Cardiac fibroblast (primary cell): Measurements from ENCODE around the gene ACADS.

ENCODE experiments used
- DNase-seq, 2 donors: peaks; one replicate each; pipeline versions ENCODE4 v3.0.0 to v3.0.0-alpha.2; 2010; ENCODE audit warnings: low read depth in 2 of 2
- H3K4me3 ChIP-seq, 2 donors: replicated peaks in 1 of 2; 1 replicate in 1 of 2; 2 replicates in 1 of 2; pipeline ENCODE4 v1.5.1; 2011; ENCODE audit warnings: low read depth in 2 of 2, low read length in 2 of 2, mild to moderate bottlenecking in 2 of 2, moderate library complexity in 1 of 2
- TF ChIP-seq, protein P1 (sequence below): IDR thresholded peaks from one replicate; pipeline ENCODE4 v1.5.1; 2011; ENCODE audit warnings: low read depth, mild to moderate bottlenecking, low read length, inconsistent platforms

Gene ACADS

DNA sequence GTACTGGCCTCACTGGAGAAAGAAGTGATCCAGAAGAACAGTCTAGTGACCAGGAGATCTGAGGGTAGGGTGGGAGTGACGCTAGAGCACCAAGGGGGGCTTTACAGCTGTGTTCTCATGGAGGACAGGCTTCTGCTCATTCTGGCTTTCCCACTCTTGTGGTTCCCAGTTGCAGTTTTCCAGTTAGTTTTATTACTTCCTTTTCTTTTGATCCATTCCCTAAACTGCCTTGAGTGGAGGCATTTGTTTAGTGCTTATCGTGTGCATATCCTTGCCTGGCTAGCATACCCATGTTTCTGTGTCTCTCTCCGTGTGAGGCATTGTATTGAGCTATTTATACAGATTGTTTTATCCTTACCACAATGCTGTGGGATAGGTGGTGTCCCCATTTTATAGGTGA, 34.6 kb upstream of the ACADS start:
- DNase-seq = no peak
- TF ChIP-seq, protein P1, sequence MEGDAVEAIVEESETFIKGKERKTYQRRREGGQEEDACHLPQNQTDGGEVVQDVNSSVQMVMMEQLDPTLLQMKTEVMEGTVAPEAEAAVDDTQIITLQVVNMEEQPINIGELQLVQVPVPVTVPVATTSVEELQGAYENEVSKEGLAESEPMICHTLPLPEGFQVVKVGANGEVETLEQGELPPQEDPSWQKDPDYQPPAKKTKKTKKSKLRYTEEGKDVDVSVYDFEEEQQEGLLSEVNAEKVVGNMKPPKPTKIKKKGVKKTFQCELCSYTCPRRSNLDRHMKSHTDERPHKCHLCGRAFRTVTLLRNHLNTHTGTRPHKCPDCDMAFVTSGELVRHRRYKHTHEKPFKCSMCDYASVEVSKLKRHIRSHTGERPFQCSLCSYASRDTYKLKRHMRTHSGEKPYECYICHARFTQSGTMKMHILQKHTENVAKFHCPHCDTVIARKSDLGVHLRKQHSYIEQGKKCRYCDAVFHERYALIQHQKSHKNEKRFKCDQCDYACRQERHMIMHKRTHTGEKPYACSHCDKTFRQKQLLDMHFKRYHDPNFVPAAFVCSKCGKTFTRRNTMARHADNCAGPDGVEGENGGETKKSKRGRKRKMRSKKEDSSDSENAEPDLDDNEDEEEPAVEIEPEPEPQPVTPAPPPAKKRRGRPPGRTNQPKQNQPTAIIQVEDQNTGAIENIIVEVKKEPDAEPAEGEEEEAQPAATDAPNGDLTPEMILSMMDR = no peak

DNA sequence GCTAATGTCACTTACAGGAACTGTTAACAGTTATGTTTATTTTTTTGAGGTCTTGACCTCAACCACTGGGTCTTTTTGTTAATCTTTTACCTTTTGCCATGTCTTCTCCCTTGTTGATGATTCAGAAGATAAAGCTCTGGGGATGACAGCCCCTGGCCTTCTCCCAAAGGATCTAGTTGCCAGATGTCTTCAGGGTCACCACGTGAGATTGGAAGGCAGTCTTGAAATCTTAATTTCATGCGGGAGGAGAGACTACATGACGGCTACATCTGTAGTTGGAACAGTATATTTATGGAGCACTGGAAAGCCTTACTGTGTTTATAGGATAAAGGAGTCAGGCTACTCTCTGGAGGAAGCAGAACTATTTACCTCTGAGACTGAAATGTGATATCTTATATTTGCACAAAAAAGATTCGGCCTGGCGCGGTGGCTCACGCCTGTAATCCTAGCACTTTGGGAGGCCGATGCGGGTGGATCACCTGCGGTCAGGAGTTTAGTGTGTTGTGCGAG, 33.0 kb upstream of the ACADS start:
- no peak for DNase-seq

More for the DNA sequence above, 34.6 kb upstream of the ACADS start:
- H3K4me3 ChIP-seq = no peak overlapping the region

DNA sequence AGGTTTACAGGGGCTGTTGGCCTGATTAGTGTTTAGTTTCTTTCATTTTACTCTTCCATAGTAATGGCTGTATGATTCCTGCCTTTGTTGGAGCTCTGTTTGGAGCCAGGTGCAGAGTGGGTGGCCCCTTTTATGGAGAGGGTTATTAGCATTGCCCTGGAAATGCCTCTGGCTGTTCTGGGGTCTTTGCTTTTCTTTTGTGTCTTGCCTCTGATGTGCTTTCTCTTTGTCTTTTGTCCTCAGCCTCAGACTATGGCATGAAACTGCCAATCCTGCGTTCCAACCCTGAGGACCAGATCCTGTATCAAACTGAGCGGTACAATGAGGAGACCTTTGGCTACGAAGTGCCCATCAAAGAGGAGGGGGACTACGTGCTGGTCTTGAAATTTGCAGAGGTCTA, 31.8 kb upstream of the ACADS start:
- TF ChIP-seq, protein P1 = no peak
- DNase-seq = no peak
- no peak overlapping the region for H3K4me3 ChIP-seq

More for the DNA sequence above, 33.0 kb upstream of the ACADS start:
- TF ChIP-seq, protein P1 = no peak
- H3K4me3 ChIP-seq = no peak overlapping the region

DNA sequence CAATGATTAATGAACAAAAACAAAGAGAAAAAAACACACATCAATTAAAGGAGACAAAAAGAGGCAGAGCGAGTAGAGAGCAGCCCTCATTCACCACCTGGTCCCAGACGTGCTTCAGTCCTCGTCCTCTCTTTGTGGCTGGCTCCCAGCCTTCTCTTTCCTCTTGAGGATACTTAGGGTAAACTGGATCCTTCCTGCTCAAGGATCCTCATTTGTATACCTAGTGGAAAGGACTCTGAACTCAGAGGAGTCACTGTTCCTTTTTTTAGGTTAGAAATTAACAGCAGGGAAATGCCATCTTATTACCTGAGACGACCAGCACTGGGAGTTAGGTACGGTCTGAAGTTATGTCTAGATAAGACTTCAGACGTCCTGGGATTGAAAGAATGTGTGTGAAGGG, 29.0 kb upstream of the ACADS start:
- DNase-seq = no peak
- TF ChIP-seq, protein P1 = no peak

DNA sequence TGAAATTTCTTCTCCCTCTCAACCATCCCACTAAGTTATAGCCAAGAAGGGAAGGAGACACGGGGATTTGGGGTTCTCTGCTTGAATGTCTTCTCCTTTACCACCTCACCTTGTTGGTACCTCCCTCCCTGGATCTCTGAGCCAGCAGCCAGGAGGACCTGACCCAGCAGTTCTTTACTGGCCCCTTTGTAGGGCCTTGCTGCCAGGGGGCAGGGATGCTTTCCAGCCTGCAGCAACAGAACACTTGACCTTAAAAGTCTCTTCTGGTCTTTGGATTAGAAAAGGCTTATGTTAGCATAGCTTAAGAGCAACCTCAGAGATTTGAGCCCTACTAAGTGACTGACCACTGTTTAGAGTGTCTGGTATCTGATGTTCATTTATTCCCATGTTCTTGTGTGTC, 28.3 kb upstream of the ACADS start:
- no peak overlapping the region for H3K4me3 ChIP-seq
- DNase-seq = no peak
- TF ChIP-seq, protein P1 = no peak

More for the DNA sequence above, 29.0 kb upstream of the ACADS start:
- no peak overlapping the region for H3K4me3 ChIP-seq

DNA sequence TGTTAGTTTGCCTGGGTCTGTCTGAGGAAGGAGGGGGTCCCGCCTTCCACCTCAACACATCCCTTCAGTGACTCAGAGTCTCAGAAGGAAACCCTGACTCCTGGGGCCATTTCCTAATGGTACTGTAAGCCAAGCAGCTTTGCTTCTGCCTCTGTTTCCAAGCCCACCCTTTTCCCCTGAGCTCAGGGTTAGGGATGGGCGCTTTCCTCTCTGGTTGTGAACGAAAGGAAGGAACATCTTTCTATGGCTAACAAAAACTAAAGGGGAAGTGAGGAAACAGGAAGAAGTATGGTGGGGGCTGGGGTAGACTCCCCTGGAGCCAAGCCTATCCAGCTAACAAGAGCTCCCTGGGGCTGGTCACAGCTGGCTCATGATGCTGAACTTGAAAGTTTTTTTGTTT, 27.0 kb upstream of the ACADS start:
- no peak for DNase-seq
- no peak overlapping the region for H3K4me3 ChIP-seq
- TF ChIP-seq, protein P1 = no peak

DNA sequence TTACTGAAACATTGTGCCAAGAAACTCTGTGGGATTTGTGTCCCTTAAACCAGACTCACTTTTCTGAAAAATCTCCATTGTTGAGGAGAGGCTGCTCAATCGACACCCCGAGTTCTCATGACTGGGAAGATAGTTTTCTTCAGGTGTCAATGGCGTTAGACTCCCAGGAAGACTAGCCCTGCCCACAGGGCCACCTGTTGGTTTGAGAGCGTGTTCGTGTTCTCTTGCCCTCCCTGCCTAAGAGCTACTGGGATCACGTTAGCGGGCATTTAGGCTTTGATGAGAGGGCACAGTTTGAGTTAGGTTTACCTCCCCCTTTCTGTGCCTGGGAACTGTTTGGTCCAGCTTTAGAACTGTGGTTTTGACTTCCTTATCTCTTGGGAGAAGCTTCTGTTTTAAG, 26.1 kb upstream of the ACADS start:
- TF ChIP-seq, protein P1 = no peak
- DNase-seq = no peak
- no peak overlapping the region for H3K4me3 ChIP-seq
